ENCODE data around the gene C18orf63.
A peak's percentile ranks its signal among the peaks of the same experiment; 100 is the strongest.
"Not testable (repeated sequence)": the region's sequence is repeated elsewhere in the genome, so short reads cannot be mapped to it uniquely, and the experiment has no call there.

C18orf63 gene

GRCh38 chr18:74288730-74289129 lies 26.9 kb upstream of the C18orf63 start:
- TF ChIP-seq POLR2AphosphoS5 (IDR thresholded peaks at IDR 0.05; ENCODE audit: low read depth, low read length) (no peak), TAF1 (IDR thresholded peaks at IDR 0.05; ENCODE audit: borderline replicate concordance, low read depth, low read length) (no peak), POLR2A (IDR thresholded peaks at IDR 0.05; ENCODE audit: low read depth, low read length) (no peak)
- no peak for DNase-seq (ENCODE audit: insufficient read length)
- no peak for FAIRE-seq

DNA sequence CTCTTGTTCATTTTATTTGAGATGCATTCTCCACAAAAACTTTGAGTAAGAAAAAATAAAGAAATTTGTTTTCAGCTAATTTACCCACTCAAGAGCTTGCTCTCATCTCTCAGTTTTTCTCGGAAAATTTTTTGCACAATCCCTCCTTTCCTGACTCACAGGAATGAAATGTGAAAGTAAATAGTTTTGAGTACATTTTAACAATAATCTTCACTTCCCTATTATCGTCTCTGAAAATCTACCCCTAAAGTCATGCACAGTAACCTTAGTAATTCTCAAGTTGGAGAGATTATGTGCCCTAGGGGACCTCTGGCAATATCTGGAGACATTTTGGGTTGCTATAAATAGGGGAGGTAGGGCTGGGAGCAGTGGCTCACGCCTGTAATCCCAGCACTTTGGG lies 26.5 kb upstream of the C18orf63 start:
- DNase-seq (ENCODE audit: insufficient read length) (no peak), FAIRE-seq (peak; percentile 14)
- TF ChIP-seq POLR2AphosphoS5 (IDR thresholded peaks at IDR 0.05; ENCODE audit: low read depth, low read length) (no peak), POLR2A (IDR thresholded peaks at IDR 0.05; ENCODE audit: low read depth, low read length) (no peak), TAF1 (IDR thresholded peaks at IDR 0.05; ENCODE audit: borderline replicate concordance, low read depth, low read length) (no peak)

DNA sequence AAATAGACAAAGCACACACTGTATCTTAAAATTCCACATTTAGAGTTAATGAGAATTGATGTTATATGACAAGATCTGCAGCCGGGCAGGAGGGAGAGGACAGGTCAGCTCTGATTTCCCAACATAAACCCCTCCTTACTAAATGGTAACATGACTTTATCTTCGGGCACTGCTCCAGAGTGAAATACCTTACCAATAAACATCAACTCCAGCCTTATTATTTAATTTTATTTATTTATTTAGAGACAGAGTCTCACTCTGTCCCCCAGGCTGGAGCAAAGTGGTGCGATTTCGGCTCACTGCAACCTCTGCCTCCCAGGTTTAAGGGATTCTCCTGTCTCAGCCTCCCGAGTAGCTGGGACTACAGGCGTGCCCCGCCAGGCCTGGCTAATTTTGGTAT lies 25.6 kb upstream of the C18orf63 start:
- TF ChIP-seq POLR2A (IDR thresholded peaks at IDR 0.05; ENCODE audit: low read depth, low read length) (no peak), TAF1 (IDR thresholded peaks at IDR 0.05; ENCODE audit: borderline replicate concordance, low read depth, low read length) (no peak), POLR2AphosphoS5 (IDR thresholded peaks at IDR 0.05; ENCODE audit: low read depth, low read length) (no peak)
- DNase-seq (ENCODE audit: insufficient read length) (no peak), FAIRE-seq (no peak)

GRCh38 chr18:74290794-74291471 lies 24.7 kb upstream of the C18orf63 start:
- FAIRE-seq (no peak), DNase-seq (ENCODE audit: insufficient read length) (no peak)
- TF ChIP-seq POLR2A (IDR thresholded peaks at IDR 0.05; ENCODE audit: low read depth, low read length) (no peak), TAF1 (IDR thresholded peaks at IDR 0.05; ENCODE audit: borderline replicate concordance, low read depth, low read length) (no peak), POLR2AphosphoS5 (IDR thresholded peaks at IDR 0.05; ENCODE audit: low read depth, low read length) (no peak)

- DNase-seq (ENCODE audit: insufficient read length) (no peak), FAIRE-seq (no peak)
- TF ChIP-seq POLR2AphosphoS5 (IDR thresholded peaks at IDR 0.05; ENCODE audit: low read depth, low read length) (no peak), TAF1 (IDR thresholded peaks at IDR 0.05; ENCODE audit: borderline replicate concordance, low read depth, low read length) (no peak), POLR2A (IDR thresholded peaks at IDR 0.05; ENCODE audit: low read depth, low read length) (no peak)
These were observed 24.2 kb upstream of the C18orf63 start for GRCh38 chr18:74291472-74291770.

DNA sequence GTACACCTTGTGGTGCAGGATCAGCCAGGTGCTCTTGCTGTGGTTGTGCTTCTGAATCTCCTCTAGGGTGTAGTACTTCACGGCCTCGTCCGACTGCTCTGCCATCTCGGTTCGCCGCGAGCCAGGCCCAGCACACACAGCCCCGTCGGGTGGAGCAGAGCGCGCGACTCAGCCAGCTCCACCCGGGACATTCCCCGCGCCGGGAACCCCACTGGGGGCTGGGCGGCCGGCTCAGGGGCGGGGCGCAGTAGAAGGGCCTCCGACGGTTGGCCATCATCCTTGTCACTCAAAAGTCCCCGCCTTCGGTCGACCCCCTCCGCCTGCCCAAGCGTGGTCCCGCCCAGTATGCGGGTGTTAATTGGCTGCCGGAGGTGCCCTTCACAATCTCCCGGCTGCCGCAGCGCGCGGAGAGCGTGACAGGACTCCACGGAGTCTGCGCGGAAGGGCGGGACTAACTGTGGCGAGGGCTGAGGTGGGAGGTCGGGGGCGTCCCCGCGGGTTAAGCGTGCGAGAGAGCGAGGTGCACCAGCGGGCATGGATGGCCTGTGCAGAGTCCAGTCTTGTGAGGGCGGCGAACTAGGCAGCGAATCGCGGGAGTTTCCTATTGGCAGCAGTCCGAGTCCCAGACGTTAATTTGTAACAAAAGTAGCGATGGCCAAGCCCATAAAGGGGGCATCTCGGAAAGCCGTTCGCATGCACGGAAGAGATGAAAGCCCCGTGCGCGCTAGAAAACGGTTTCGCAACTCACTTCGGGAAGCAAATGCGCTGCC lies 23.7 kb upstream of the C18orf63 start, which contains the start of gene CYB5A:
CYB5A (minus strand) TSS at position 193 of the 770 bp plus-strand sequence; CDS start at position 105, 88 bp downstream.
- FAIRE-seq, result peak; percentile 99
- TF ChIP-seq TAF1 (IDR thresholded peaks at IDR 0.05; ENCODE audit: borderline replicate concordance, low read depth, low read length) (0 out of 2 replicates have a peak, but pooled peaks have one; percentile 23), POLR2A (IDR thresholded peaks at IDR 0.05; ENCODE audit: low read depth, low read length) (peak; percentile 70; the same call in 1 of the 2 replicates), POLR2AphosphoS5 (IDR thresholded peaks at IDR 0.05; ENCODE audit: low read depth, low read length) (peak; percentile 73)

GRCh38 chr18:74292541-74292858 lies 23.1 kb upstream of the C18orf63 start:
- TF ChIP-seq POLR2AphosphoS5 (IDR thresholded peaks at IDR 0.05; ENCODE audit: low read depth, low read length), result no peak
- TF ChIP-seq POLR2A (IDR thresholded peaks at IDR 0.05; ENCODE audit: low read depth, low read length), result no peak
- TF ChIP-seq TAF1 (IDR thresholded peaks at IDR 0.05; ENCODE audit: borderline replicate concordance, low read depth, low read length), result no peak
- FAIRE-seq (no peak), DNase-seq (ENCODE audit: insufficient read length) (no peak)

More for the DNA sequence above, 23.7 kb upstream of the C18orf63 start, which contains the start of gene CYB5A:
- DNase-seq (ENCODE audit: insufficient read length), result peak; percentile 97

GRCh38 chr18:74292982-74293381 lies 22.7 kb upstream of the C18orf63 start:
- DNase-seq (ENCODE audit: insufficient read length), result not testable (repeated sequence)
- FAIRE-seq, result peak; percentile 63

DNA sequence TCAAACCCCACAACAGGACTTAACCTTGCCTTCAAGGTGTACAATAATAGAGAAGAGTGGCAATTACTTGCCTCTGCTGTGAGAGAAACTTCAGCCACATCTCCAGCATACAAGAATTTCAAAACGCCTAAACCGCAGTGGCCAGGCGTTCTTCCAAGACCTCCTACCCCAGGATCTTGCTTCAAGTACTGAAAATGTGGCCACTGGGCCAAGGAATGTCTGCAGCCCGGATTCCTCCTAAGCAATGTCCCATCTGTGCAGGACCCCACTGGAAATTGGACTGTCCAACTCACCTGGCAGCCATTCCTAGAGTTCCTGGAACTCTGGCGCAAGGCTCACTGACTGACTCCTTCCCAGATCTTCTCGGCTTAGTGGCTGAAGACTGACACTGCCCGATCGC lies 21.1 kb upstream of the C18orf63 start:
- DNase-seq (ENCODE audit: insufficient read length), result no peak
- no peak for TF ChIP-seq POLR2AphosphoS5 (IDR thresholded peaks at IDR 0.05; ENCODE audit: low read depth, low read length)
- TF ChIP-seq POLR2A (IDR thresholded peaks at IDR 0.05; ENCODE audit: low read depth, low read length), result no peak
- no peak for TF ChIP-seq TAF1 (IDR thresholded peaks at IDR 0.05; ENCODE audit: borderline replicate concordance, low read depth, low read length)
- no peak for FAIRE-seq

DNA sequence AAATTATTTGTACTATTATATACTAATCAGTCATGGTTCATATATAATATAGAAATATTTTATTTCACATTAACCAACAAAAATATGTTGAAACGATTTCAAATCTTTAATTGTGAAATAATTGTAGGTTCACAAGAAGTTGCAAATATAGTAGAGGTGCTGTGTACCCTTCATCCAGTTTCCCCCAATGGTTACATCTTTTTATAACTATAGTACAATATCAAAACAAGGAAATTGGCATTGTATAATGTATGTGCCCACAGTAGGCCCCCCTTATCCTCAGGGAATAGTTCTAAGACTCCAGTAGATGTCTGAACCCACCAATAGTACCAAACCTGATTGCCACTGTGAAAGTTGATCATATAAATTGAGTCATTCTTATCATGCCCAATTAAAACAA lies 16.5 kb upstream of the C18orf63 start:
- TF ChIP-seq POLR2AphosphoS5 (IDR thresholded peaks at IDR 0.05; ENCODE audit: low read depth, low read length), result no peak
- no peak for TF ChIP-seq TAF1 (IDR thresholded peaks at IDR 0.05; ENCODE audit: borderline replicate concordance, low read depth, low read length)
- TF ChIP-seq POLR2A (IDR thresholded peaks at IDR 0.05; ENCODE audit: low read depth, low read length), result no peak
- FAIRE-seq, result no peak
- no peak for DNase-seq (ENCODE audit: insufficient read length)

DNA sequence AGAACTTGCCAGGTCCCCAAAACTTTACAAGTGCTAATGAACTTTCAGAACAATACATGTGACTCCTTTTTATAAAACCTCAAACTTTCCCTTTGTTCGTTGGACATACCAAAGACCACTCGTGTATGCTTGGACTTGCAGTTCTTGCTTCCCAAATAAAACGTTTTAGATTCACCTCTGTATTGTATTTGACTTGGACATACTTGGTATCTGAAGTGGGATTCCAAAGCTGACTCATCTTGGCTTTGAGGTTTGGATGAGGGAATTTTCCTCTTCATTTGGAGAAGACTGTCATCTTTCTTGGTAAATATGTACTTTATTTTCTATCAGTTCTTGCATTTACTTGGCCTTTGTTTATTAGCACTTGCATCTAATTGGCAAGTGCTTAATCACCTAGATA lies 15.9 kb upstream of the C18orf63 start:
- TF ChIP-seq TAF1 (IDR thresholded peaks at IDR 0.05; ENCODE audit: borderline replicate concordance, low read depth, low read length) (no peak), POLR2A (IDR thresholded peaks at IDR 0.05; ENCODE audit: low read depth, low read length) (no peak), POLR2AphosphoS5 (IDR thresholded peaks at IDR 0.05; ENCODE audit: low read depth, low read length) (no peak)
- no peak for FAIRE-seq

GRCh38 chr18:74303306-74303705 lies 12.3 kb upstream of the C18orf63 start:
- no peak for DNase-seq (ENCODE audit: insufficient read length)
- no peak for TF ChIP-seq TAF1 (IDR thresholded peaks at IDR 0.05; ENCODE audit: borderline replicate concordance, low read depth, low read length)
- TF ChIP-seq POLR2A (IDR thresholded peaks at IDR 0.05; ENCODE audit: low read depth, low read length), result no peak
- no peak for TF ChIP-seq POLR2AphosphoS5 (IDR thresholded peaks at IDR 0.05; ENCODE audit: low read depth, low read length)
- FAIRE-seq, result no peak

More for the DNA sequence above, 15.9 kb upstream of the C18orf63 start:
- no peak for DNase-seq (ENCODE audit: insufficient read length)
